GM12864 (cell line): ENCODE measurements around the gene HDAC9.

ENCODE experiments used
- DNase-seq: peaks from one replicate; pipeline ENCODE4 v3.0.0-alpha.2; 2011; ENCODE audit warnings: low read depth
- H3K4me3 ChIP-seq: 2 replicates; pipeline ENCODE4 v1.5.1; 2011; ENCODE audit warnings: mild to moderate bottlenecking, low read depth, low read length, control low read depth
- TF ChIP-seq, protein P1 (sequence below): IDR thresholded peaks from 2 replicates; pipeline ENCODE4 v1.5.1; 2011; ENCODE audit warnings: low read depth, mild to moderate bottlenecking, moderate library complexity, low read length, control low read depth, inconsistent platforms; ENCODE audit errors: missing control alignments

The HDAC9 gene

DNA sequence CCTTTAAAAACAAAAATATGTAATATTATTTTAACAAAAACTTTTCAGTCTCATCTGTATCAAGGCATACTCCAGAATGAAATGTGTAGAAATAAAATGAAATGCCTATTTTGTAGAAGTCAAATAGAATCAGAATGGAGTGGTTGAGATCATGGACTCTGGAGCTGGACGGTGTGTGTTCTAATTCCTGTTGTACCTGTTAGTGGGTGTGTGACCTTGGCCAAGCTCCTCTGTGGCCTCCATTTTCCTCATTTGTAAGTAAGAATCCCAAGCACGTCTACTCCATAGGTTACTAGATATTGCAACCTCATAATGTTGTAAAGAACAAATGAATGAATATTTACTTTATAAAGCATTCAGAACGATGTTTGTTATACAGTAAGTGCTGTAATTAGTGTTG is 74.9 kb downstream of the HDAC9 start:
- TF ChIP-seq, protein P1, sequence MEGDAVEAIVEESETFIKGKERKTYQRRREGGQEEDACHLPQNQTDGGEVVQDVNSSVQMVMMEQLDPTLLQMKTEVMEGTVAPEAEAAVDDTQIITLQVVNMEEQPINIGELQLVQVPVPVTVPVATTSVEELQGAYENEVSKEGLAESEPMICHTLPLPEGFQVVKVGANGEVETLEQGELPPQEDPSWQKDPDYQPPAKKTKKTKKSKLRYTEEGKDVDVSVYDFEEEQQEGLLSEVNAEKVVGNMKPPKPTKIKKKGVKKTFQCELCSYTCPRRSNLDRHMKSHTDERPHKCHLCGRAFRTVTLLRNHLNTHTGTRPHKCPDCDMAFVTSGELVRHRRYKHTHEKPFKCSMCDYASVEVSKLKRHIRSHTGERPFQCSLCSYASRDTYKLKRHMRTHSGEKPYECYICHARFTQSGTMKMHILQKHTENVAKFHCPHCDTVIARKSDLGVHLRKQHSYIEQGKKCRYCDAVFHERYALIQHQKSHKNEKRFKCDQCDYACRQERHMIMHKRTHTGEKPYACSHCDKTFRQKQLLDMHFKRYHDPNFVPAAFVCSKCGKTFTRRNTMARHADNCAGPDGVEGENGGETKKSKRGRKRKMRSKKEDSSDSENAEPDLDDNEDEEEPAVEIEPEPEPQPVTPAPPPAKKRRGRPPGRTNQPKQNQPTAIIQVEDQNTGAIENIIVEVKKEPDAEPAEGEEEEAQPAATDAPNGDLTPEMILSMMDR = no peak
- DNase-seq = no peak
- H3K4me3 ChIP-seq = no peak overlapping the region

DNA sequence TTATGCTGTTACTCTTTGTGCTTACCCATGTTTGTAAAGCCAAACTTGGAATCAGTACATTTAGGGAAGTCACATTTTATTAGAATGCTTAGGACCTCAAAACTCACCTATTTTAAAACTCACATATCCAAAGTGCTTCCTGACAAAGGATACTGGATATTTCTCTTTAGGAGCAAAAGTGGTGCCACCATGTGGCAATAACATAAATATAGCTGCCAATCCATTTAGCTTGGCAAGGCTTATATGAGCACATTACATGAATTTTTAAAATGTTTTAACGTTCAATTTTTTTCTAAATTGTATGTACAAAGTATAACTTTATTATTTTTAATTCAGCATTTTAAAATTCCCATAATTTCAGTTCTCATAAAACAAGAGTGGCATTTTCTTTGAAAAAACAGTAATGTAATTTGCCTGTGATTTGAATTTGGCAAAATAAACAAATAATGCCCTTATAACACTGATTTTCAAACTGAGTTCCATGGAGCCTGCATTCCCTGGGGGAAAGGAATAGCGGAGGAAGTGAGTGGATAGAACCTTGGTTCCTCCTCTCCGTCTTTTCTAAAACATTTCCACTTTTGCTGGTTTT is 75.4 kb downstream of the HDAC9 start:
- TF ChIP-seq, protein P1 = peak; percentile 13
- H3K4me3 ChIP-seq = no peak overlapping the region
- no peak for DNase-seq

- H3K4me3 ChIP-seq = no peak overlapping the region
- no peak for DNase-seq
- TF ChIP-seq, protein P1 = no peak
Measured at GRCh38 chr7:18572154-18572553, 76.6 kb downstream of the HDAC9 start.

DNA sequence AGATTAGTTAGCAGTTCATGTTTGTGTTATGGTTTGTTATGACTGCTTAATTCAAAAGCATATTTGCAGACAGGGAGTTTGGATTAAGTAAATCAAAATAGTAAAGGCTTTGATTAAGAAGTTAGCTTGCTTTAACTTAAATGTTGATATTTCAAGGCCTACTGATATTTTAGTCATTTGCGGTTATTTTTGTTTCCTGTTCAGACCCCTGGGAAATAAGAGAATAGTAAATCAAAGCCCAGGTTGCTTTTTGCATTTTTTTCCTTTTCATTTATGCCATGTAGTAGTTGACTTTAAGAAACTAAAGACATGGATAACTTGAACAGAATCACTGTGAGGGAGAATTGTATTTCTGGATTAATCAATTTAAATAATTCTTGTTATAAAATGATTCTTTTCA is 77.3 kb downstream of the HDAC9 start:
- no peak overlapping the region for H3K4me3 ChIP-seq
- TF ChIP-seq, protein P1 = no peak
- DNase-seq = no peak

DNA sequence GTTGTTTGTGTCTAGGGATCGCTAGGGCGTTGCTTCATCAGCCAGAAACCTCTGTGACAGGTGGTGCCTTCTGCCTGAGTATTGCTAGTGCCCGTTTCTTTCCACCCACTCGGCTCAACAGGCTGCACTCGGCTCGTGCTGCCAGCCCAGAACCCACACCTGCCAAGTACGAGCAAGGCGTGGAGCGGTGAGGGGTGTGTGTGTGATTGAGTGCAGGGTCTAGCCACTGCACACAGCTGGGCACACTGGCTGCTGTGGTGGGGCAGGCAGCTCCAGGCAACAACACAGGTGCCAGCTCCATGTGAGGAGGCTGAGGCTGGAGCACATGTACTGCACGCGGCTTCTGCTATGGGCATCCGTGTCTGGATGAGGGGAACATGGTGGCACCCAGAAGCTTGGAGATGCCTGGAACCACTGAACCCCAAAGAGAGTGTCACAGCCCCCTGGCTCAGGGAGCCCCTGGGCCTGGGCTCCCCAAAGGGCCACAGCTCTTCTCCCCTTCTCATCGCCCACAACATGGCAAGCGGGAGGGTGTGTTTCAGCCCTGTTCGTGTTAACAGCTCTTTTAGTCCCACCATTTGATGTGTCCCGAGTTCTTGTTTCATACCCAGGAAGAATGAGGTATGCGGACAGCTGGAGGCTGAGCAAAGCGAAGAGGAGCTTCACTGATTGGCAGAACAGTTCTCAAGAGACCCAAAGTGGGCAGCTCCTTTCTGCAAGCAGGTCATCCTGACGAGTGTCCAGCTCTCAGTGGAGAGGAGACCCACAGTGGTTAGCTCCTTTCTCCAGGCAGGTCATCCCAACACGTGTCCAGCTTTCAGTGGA is 78.1 kb downstream of the HDAC9 start:
- no peak for DNase-seq
- TF ChIP-seq, protein P1 = no peak
- H3K4me3 ChIP-seq = no peak overlapping the region

DNA sequence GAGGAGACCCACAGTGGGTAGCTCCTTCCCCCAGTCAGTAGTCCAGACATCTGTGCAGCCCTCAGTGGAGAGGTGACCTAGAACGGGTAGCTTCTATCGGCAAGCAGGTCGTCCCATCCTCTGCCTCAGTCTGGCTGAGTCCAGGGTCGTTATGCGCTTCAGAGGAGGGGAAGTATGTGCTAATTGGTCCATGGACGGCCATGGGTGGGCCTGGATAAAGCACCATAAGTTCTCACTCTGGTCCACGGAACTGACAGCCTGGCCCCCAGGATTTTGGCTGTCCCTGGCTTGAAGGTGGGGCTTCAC is 78.6 kb downstream of the HDAC9 start:
- H3K4me3 ChIP-seq = no peak overlapping the region
- TF ChIP-seq, protein P1 = no peak
- DNase-seq = no peak

DNA sequence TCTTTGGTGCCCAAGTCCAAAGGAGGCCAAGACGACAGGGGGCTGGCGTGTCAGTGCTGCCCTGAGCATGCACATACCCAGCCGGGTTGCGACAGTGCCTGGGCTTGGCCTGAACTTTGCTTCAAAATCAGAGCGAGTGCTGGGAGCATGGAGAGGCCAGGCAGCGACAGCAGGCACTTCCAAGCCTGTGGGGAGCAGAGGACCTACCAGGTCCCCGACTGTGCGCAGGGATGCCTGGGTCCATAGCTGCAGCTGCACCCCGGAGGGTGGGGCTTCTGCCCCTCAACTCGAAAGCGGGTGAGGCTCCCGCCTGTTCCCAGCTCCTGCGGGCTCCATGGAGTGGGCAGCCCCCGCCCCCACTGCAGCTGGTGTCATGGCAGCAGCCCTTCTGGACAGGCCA is 79.1 kb downstream of the HDAC9 start:
- DNase-seq = no peak
- H3K4me3 ChIP-seq = no peak overlapping the region
- TF ChIP-seq, protein P1 = no peak
